ENCODE measurements around the gene EFNA5. TPM values are rescaled to one million over a fixed set of nuclear protein-coding genes. Genes with fewer than 3 reads are reported as not detected.

EFNA5 gene
- total RNA-seq, 1 donor from 2014 or later, result 57.5 TPM

GRCh38 chr5:107450531-107450930 is 220.2 kb downstream of the EFNA5 start:
- no peak overlapping the region for H3K4me3 Mint-ChIP-seq
- H3K4me1 Mint-ChIP-seq, result peaks cover 48% of the 10 kb centered on the region
- peaks cover 3% of the 10 kb centered on the region for H3K36me3 Mint-ChIP-seq
- TF ChIP-seq CTCF (IDR thresholded peaks at IDR 0.05; ENCODE audit: unreplicated experiment), result no peak
- no peak for DNase-seq (ENCODE audit: low spot score in 2 of 2, unreplicated experiment in 2 of 2)
- no peaks in the 10 kb centered on the region for H3K27me3 Mint-ChIP-seq (ENCODE audit: low read depth)
- peaks cover 14% of the 10 kb centered on the region for H3K9me3 Mint-ChIP-seq
- no peak overlapping the region for H3K27ac Mint-ChIP-seq

- no peak for TF ChIP-seq CTCF (IDR thresholded peaks at IDR 0.05; ENCODE audit: unreplicated experiment)
- Mint-ChIP-seq H3K4me3 (no peak overlapping the region), H3K4me1 (peaks cover 37% of the 10 kb centered on the region), H3K9me3 (peaks cover 14% of the 10 kb centered on the region), H3K27ac (no peak overlapping the region), H3K27me3 (ENCODE audit: low read depth) (no peaks in the 10 kb centered on the region), H3K36me3 (peaks cover 8% of the 10 kb centered on the region)
- DNase-seq (ENCODE audit: low spot score in 2 of 2, unreplicated experiment in 2 of 2), result no peak
Observed at GRCh38 chr5:107449369-107449768, 221.4 kb downstream of the EFNA5 start.

- no peak overlapping the region for H3K4me3 Mint-ChIP-seq
- peak overlapping the region; percentile 59 for H3K27ac Mint-ChIP-seq
- TF ChIP-seq CTCF (IDR thresholded peaks at IDR 0.05; ENCODE audit: unreplicated experiment), result no peak
- DNase-seq (ENCODE audit: low spot score in 2 of 2, unreplicated experiment in 2 of 2), result no peak
- peaks cover 31% of the 10 kb centered on the region for H3K4me1 Mint-ChIP-seq
- no peaks in the 10 kb centered on the region for H3K27me3 Mint-ChIP-seq (ENCODE audit: low read depth)
- H3K36me3 Mint-ChIP-seq, result peaks cover 8% of the 10 kb centered on the region
- peaks cover 14% of the 10 kb centered on the region for H3K9me3 Mint-ChIP-seq
Observed at GRCh38 chr5:107447587-107447986, 223.2 kb downstream of the EFNA5 start.

GRCh38 chr5:107446972-107447371 is 223.8 kb downstream of the EFNA5 start:
- H3K9me3 Mint-ChIP-seq, result peaks cover 14% of the 10 kb centered on the region
- TF ChIP-seq CTCF (IDR thresholded peaks at IDR 0.05; ENCODE audit: unreplicated experiment), result no peak
- peaks cover 31% of the 10 kb centered on the region for H3K4me1 Mint-ChIP-seq
- H3K4me3 Mint-ChIP-seq, result no peak overlapping the region
- H3K27me3 Mint-ChIP-seq (ENCODE audit: low read depth), result no peaks in the 10 kb centered on the region
- no peak for DNase-seq (ENCODE audit: low spot score in 2 of 2, unreplicated experiment in 2 of 2)
- peaks cover 8% of the 10 kb centered on the region for H3K36me3 Mint-ChIP-seq
- H3K27ac Mint-ChIP-seq, result peak overlapping the region; percentile 59

- H3K27me3 Mint-ChIP-seq (ENCODE audit: low read depth), result no peaks in the 10 kb centered on the region
- peaks cover 14% of the 10 kb centered on the region for H3K9me3 Mint-ChIP-seq
- peaks cover 14% of the 10 kb centered on the region for H3K4me1 Mint-ChIP-seq
- peaks cover 13% of the 10 kb centered on the region for H3K36me3 Mint-ChIP-seq
- no peak for DNase-seq (ENCODE audit: low spot score in 2 of 2, unreplicated experiment in 2 of 2)
- no peak overlapping the region for H3K4me3 Mint-ChIP-seq
- no peak for TF ChIP-seq CTCF (IDR thresholded peaks at IDR 0.05; ENCODE audit: unreplicated experiment)
- no peak overlapping the region for H3K27ac Mint-ChIP-seq
Observed at GRCh38 chr5:107444300-107444699, 226.4 kb downstream of the EFNA5 start.

- H3K4me1 Mint-ChIP-seq, result peaks cover 13% of the 10 kb centered on the region
- peaks cover 18% of the 10 kb centered on the region for H3K9me3 Mint-ChIP-seq
- no peak overlapping the region for H3K4me3 Mint-ChIP-seq
- TF ChIP-seq CTCF (IDR thresholded peaks at IDR 0.05; ENCODE audit: unreplicated experiment), result no peak
- no peaks in the 10 kb centered on the region for H3K27me3 Mint-ChIP-seq (ENCODE audit: low read depth)
- no peak for DNase-seq (ENCODE audit: low spot score in 2 of 2, unreplicated experiment in 2 of 2)
- no peak overlapping the region for H3K27ac Mint-ChIP-seq
- H3K36me3 Mint-ChIP-seq, result peaks cover 15% of the 10 kb centered on the region
Observed at GRCh38 chr5:107443897-107444296, 226.8 kb downstream of the EFNA5 start.

Measured in mesothelial cell of epicardium (in vitro differentiated cells).